Neural cell (in vitro differentiated cells): ENCODE measurements around the gene CDK5RAP2. TPM values are rescaled to one million over a fixed set of nuclear protein-coding genes. Genes with fewer than 3 reads are reported as not detected.

Experiments
- H2AFZ ChIP-seq: fragments of 200-600, 300-800 bp; sonication (generic), shearing (Covaris generic); 2 replicates; pipeline ENCODE4 v1.6.0; 2014; ENCODE audit warnings: low read depth, mild to moderate bottlenecking, antibody characterized with exemption, low read length, moderate library complexity
- H3F3A ChIP-seq: fragments of 200-600 bp; shearing (Covaris generic); 2 replicates; pipeline ENCODE4 v1.6.1; 2016; ENCODE audit warnings: mild to moderate bottlenecking, moderate library complexity, mixed read lengths, antibody characterized with exemption, low read length; ENCODE audit not compliant: insufficient read depth, poor library complexity, severe bottlenecking
- H3K27ac ChIP-seq: fragments of 200-600, 300-800 bp; sonication (generic), shearing (Covaris generic); 2 replicates; pipeline ENCODE4 v1.5.1; 2014; ENCODE audit warnings: mild to moderate bottlenecking, low read length, moderate library complexity
- H3K27me3 ChIP-seq: fragments of 300-800, 200-600 bp; sonication (generic), shearing (Covaris generic); 2 replicates; pipeline ENCODE4 v1.6.0; 2014; ENCODE audit warnings: mild to moderate bottlenecking, low read depth, low read length, moderate library complexity; ENCODE audit not compliant: insufficient read depth
- H3K36me3 ChIP-seq: fragments of 300-800, 200-600 bp; sonication (generic), shearing (Covaris generic); 2 replicates; pipeline ENCODE4 v1.5.1; 2014; ENCODE audit warnings: mild to moderate bottlenecking, antibody characterized with exemption, low read length, moderate library complexity; ENCODE audit not compliant: insufficient read depth
- H3K4me2 ChIP-seq: fragments of 300-800, 200-600 bp; sonication (generic), shearing (Covaris generic); 2 replicates; pipeline ENCODE4 v1.6.0; 2014; ENCODE audit warnings: mild to moderate bottlenecking, low read length
- H3K4me3 ChIP-seq: fragments of 300-800, 200-600 bp; sonication (generic), shearing (Covaris generic); 2 replicates; pipeline ENCODE4 v1.5.1; 2014; ENCODE audit warnings: mild to moderate bottlenecking, low read length, moderate library complexity
- H3K79me2 ChIP-seq: fragments of 200-600 bp; shearing (Covaris generic); replicated peaks from 2 replicates; pipeline ENCODE4 v1.6.0; 2014; ENCODE audit warnings: mild to moderate bottlenecking, low read length, moderate library complexity; ENCODE audit not compliant: insufficient read depth
- H3K9ac ChIP-seq: fragments of 300-800, 200-600 bp; sonication (generic), shearing (Covaris generic); 2 replicates; pipeline ENCODE4 v1.6.1; 2016; ENCODE audit warnings: mild to moderate bottlenecking, low read length, mixed read lengths
- H3K9me2 ChIP-seq: fragments of 200-600 bp; shearing (Covaris generic); 2 replicates; pipeline ENCODE4 v1.6.1; 2016; ENCODE audit warnings: mild to moderate bottlenecking, low read length, mixed read lengths; ENCODE audit not compliant: insufficient read depth
- H3K9me3 ChIP-seq: fragments of 200-600, 300-800 bp; sonication (generic), shearing (Covaris generic); 2 replicates; pipeline ENCODE4 v1.6.1; 2016; ENCODE audit warnings: mild to moderate bottlenecking, mixed run types, low read length, moderate library complexity, mixed read lengths
- H4K20me1 ChIP-seq: fragments of 200-600 bp; shearing (Covaris generic); 2 replicates; pipeline ENCODE4 v1.6.1; 2016; ENCODE audit warnings: mild to moderate bottlenecking, mixed run types; ENCODE audit not compliant: insufficient read depth
- EP300 ChIP-seq: fragments of 450-650 bp; conservative IDR thresholded peaks from 2 replicates; pipeline ENCODE4 v1.6.1; 2014; ENCODE audit warnings: antibody characterized with exemption, mild to moderate bottlenecking, moderate library complexity; ENCODE audit not compliant: poor library complexity, severe bottlenecking
- EZH2 ChIP-seq: fragments of 200-600, 300-800 bp; shearing (Covaris generic), sonication (generic); IDR thresholded peaks from 2 replicates; pipeline ENCODE4 v1.6.1; 2014; ENCODE audit warnings: antibody characterized with exemption, low read length, borderline replicate concordance, mild to moderate bottlenecking; ENCODE audit not compliant: insufficient read depth, poor library complexity, severe bottlenecking
- MXI1 ChIP-seq: fragments of 450-650 bp; conservative IDR thresholded peaks from 2 replicates; pipeline ENCODE4 v1.6.1; 2014; ENCODE audit warnings: antibody characterized with exemption, mild to moderate bottlenecking; ENCODE audit not compliant: poor library complexity, severe bottlenecking
- POLR2AphosphoS5 ChIP-seq: IDR thresholded peaks from 2 replicates; pipeline ENCODE4 v1.6.1; 2012
- RAD21 ChIP-seq: fragments of 450-650 bp; conservative IDR thresholded peaks from 2 replicates; pipeline ENCODE4 v1.6.1; 2014; ENCODE audit warnings: antibody characterized with exemption, mild to moderate bottlenecking, moderate library complexity
- SMC3 ChIP-seq: fragments of 450-650 bp; conservative IDR thresholded peaks from 2 replicates; pipeline ENCODE4 v1.6.1; 2014; ENCODE audit warnings: antibody characterized with exemption, mild to moderate bottlenecking, moderate library complexity; ENCODE audit not compliant: poor library complexity
- TAF1 ChIP-seq: IDR thresholded peaks from 2 replicates; pipeline ENCODE4 v1.6.1; 2012; ENCODE audit warnings: low read depth
- polyA plus RNA-seq: library from polyadenylated mRNA; depleted of rRNA; stranded (reverse); fragments of >200 nt; gene quantifications from 2 replicates; pipeline ENCODE4 v1.2.3, GENCODE V29; 2014
- TF ChIP-seq, protein P1 (sequence below): fragments of 450-650 bp; IDR thresholded peaks from 2 replicates; pipeline ENCODE4 v1.5.1; 2014; ENCODE audit warnings: antibody characterized with exemption, mild to moderate bottlenecking, moderate library complexity; ENCODE audit not compliant: poor library complexity, severe bottlenecking
- TF ChIP-seq, protein P2 (sequence below): IDR thresholded peaks from 2 replicates; pipeline ENCODE4 v1.6.1; 2012; ENCODE audit warnings: borderline replicate concordance

The CDK5RAP2 gene
- polyA plus RNA-seq, 1 donor from 2014 or later: 43.3 TPM

DNA sequence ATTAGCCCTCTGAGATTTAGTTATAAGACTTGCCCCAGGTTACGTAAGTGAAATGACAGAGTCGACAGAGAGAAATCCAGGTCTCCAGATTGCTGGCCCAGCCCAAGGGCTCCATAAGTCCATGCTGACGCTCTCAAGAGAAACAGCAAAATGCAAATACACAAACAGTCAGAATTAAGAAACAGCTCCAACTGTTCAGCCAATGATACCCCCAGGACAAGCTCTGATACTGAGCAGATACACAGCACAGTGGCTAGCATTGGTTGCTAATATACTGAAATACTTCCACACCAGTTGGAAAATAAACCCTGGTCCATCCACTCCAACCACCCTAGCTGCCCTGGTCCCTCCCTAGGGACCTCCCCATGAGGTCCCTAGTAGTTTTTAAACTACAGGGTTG is 94.2 kb downstream of the CDK5RAP2 start:
- Histone ChIP-seq H3K27ac (no peak overlapping the region), H3F3A (no peaks in the 10 kb centered on the region), H3K27me3 (no peaks in the 10 kb centered on the region), H3K36me3 (no peaks in the 10 kb centered on the region), H3K4me3 (no peak overlapping the region), H4K20me1 (no peaks in the 10 kb centered on the region), H3K4me2 (no peak overlapping the region), H2AFZ (no peak overlapping the region), H3K79me2 (no peaks in the 10 kb centered on the region), H3K9me2 (no peaks in the 10 kb centered on the region), H3K9me3 (no peaks in the 10 kb centered on the region), H3K9ac (no peak overlapping the region)
- TF ChIP-seq POLR2AphosphoS5 (no peak), SMC3 (no peak), RAD21 (no peak), TAF1 (no peak), MXI1 (no peak), EP300 (no peak), EZH2 (no peak)
- TF ChIP-seq, protein P1, sequence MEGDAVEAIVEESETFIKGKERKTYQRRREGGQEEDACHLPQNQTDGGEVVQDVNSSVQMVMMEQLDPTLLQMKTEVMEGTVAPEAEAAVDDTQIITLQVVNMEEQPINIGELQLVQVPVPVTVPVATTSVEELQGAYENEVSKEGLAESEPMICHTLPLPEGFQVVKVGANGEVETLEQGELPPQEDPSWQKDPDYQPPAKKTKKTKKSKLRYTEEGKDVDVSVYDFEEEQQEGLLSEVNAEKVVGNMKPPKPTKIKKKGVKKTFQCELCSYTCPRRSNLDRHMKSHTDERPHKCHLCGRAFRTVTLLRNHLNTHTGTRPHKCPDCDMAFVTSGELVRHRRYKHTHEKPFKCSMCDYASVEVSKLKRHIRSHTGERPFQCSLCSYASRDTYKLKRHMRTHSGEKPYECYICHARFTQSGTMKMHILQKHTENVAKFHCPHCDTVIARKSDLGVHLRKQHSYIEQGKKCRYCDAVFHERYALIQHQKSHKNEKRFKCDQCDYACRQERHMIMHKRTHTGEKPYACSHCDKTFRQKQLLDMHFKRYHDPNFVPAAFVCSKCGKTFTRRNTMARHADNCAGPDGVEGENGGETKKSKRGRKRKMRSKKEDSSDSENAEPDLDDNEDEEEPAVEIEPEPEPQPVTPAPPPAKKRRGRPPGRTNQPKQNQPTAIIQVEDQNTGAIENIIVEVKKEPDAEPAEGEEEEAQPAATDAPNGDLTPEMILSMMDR: no peak
- TF ChIP-seq, protein P2, sequence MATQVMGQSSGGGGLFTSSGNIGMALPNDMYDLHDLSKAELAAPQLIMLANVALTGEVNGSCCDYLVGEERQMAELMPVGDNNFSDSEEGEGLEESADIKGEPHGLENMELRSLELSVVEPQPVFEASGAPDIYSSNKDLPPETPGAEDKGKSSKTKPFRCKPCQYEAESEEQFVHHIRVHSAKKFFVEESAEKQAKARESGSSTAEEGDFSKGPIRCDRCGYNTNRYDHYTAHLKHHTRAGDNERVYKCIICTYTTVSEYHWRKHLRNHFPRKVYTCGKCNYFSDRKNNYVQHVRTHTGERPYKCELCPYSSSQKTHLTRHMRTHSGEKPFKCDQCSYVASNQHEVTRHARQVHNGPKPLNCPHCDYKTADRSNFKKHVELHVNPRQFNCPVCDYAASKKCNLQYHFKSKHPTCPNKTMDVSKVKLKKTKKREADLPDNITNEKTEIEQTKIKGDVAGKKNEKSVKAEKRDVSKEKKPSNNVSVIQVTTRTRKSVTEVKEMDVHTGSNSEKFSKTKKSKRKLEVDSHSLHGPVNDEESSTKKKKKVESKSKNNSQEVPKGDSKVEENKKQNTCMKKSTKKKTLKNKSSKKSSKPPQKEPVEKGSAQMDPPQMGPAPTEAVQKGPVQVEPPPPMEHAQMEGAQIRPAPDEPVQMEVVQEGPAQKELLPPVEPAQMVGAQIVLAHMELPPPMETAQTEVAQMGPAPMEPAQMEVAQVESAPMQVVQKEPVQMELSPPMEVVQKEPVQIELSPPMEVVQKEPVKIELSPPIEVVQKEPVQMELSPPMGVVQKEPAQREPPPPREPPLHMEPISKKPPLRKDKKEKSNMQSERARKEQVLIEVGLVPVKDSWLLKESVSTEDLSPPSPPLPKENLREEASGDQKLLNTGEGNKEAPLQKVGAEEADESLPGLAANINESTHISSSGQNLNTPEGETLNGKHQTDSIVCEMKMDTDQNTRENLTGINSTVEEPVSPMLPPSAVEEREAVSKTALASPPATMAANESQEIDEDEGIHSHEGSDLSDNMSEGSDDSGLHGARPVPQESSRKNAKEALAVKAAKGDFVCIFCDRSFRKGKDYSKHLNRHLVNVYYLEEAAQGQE: no peak

DNA sequence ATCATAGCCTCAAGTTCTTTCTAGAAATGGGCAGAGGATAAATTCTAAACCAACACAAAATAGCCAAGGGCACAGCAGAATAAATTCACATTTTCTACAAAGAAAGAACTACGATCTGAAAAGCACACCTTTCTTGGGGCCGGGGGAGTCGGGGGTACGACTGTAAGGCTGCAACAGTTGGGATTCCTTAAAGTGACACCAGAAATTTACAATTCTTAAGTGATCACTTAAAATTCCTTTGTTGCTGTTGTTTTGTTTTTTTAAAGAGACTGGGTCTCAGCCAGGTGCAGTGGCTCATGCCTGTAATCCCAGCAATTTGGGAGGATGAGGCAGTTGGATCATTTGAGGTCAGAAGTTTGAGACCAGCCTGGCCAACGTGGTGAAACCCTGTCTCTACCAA is 95.8 kb downstream of the CDK5RAP2 start:
- no peak overlapping the region for H3K4me3 ChIP-seq
- H3K27ac ChIP-seq: no peak overlapping the region
- no peaks in the 10 kb centered on the region for H3K9me3 ChIP-seq
- no peaks in the 10 kb centered on the region for H3K36me3 ChIP-seq
- H3F3A ChIP-seq: no peaks in the 10 kb centered on the region
- no peak overlapping the region for H3K9ac ChIP-seq
- no peaks in the 10 kb centered on the region for H3K27me3 ChIP-seq
- no peaks in the 10 kb centered on the region for H4K20me1 ChIP-seq
- H3K4me2 ChIP-seq: no peak overlapping the region
- no peaks in the 10 kb centered on the region for H3K79me2 ChIP-seq
- no peak overlapping the region for H2AFZ ChIP-seq
- H3K9me2 ChIP-seq: no peaks in the 10 kb centered on the region
- TF ChIP-seq, protein P2: no peak
- no peak for TF ChIP-seq EZH2
- no peak for TF ChIP-seq POLR2AphosphoS5
- TF ChIP-seq SMC3: no peak
- no peak for TF ChIP-seq MXI1
- no peak for TF ChIP-seq EP300
- TF ChIP-seq, protein P1: no peak
- no peak for TF ChIP-seq RAD21
- TF ChIP-seq TAF1: no peak
